Adrenal gland (tissue), 5 donors: ENCODE results near the gene MPP1.

Experiments used
- CTCF ChIP-seq, 6 experiments: fragments of 450-650 bp in 4 of 6; fragments of 200-600 bp in 2 of 6; sonication (generic) in 1 of 6; IDR thresholded peaks; 1 replicate in 5 of 6; 2 replicates in 1 of 6; pipeline versions ENCODE4 v1.5.1 to v1.8.0; 2016 to 2021; ENCODE audit warnings: antibody characterized with exemption in 6 of 6, mild to moderate bottlenecking in 2 of 6, moderate library complexity in 1 of 6
- POLR2A ChIP-seq, 2 donors: fragments of 450-650 bp; IDR thresholded peaks; one replicate each; pipeline ENCODE4 v1.6.1; 2017; ENCODE audit warnings: antibody characterized with exemption in 2 of 2, mild to moderate bottlenecking in 2 of 2, moderate library complexity in 1 of 2
- donor health status: DM: no; HTN: no; CAD: no.

- TF ChIP-seq CTCF (IDR thresholded peaks at IDR 0.05) (no peak), POLR2A (IDR thresholded peaks at IDR 0.05) (no peak)
These were observed 24.3 kb downstream of the MPP1 start for GRCh38 chrX:154780968-154781367.
